Gastroesophageal sphincter (tissue), 3 donors: ENCODE results near the gene ELMOD3.

Experiments used
- CTCF ChIP-seq, 4 experiments: fragments of 200-600 bp in 2 of 4; fragments of 450-650 bp in 2 of 4; sonication (generic) in 1 of 4; IDR thresholded peaks; one replicate each; pipeline ENCODE4 v1.5.1; 2017 to 2019; ENCODE audit warnings: antibody characterized with exemption in 4 of 4, mild to moderate bottlenecking in 2 of 4, moderate library complexity in 2 of 4
- EP300 ChIP-seq: sonication (generic); formaldehyde crosslinking; IDR thresholded peaks from one replicate; pipeline ENCODE4 v1.6.1; 2017; ENCODE audit warnings: antibody characterized with exemption, mild to moderate bottlenecking
- POLR2A ChIP-seq, 2 donors: fragments of 450-650 bp; IDR thresholded peaks; one replicate each; pipeline ENCODE4 v1.6.1; 2017; ENCODE audit warnings: antibody characterized with exemption in 2 of 2, mild to moderate bottlenecking in 2 of 2, moderate library complexity in 1 of 2
- POLR2AphosphoS5 ChIP-seq: sonication (generic); formaldehyde crosslinking; IDR thresholded peaks from one replicate; pipeline ENCODE4 v1.6.1; 2017; ENCODE audit warnings: antibody characterized with exemption

GRCh38 chr2:85325466-85325811 lies 29.1 kb upstream of the ELMOD3 start:
- no peak for TF ChIP-seq CTCF (IDR thresholded peaks at IDR 0.05)
- TF ChIP-seq POLR2A (IDR thresholded peaks at IDR 0.05), result no peak
- TF ChIP-seq EP300, result no peak
- no peak for TF ChIP-seq POLR2AphosphoS5
